HEK293 (cell line): ENCODE results near the gene LIN7A.

ENCODE experiments used
- CTCF ChIA-PET: fragments of 350-600 bp; formaldehyde crosslinking; extraction: SDS; loops from one replicate; lab custom pipeline; 2021; ENCODE audit warnings: antibody characterized with exemption; lab: Yijun Ruan, JAX
- POLR2A ChIA-PET: fragments of 300-600 bp; formaldehyde crosslinking; extraction: SDS; loops from one replicate; lab custom pipeline; 2020; ENCODE audit warnings: antibody characterized with exemption, inconsistent platforms; lab: Yijun Ruan, JAX
- H3K27ac ChIP-seq: fragments of 200-500 bp; sonication (Bioruptor generic); 2 replicates; pipeline ENCODE4 v1.5.1; 2014; ENCODE audit warnings: low read depth, low read length, control low read depth, inconsistent platforms; ENCODE audit errors: extremely low read depth
- H3K36me3 ChIP-seq, 2 experiments: fragments of 200-500 bp in 1 of 2; sonication (Bioruptor generic) in 1 of 2; 1 replicate in 1 of 2; 2 replicates in 1 of 2; pipeline ENCODE4 v1.5.1; 2014 to 2017; ENCODE audit warnings: inconsistent platforms in 2 of 2, low read length in 2 of 2; ENCODE audit not compliant: control insufficient read depth in 2 of 2, insufficient read depth in 1 of 2
- H3K4me1 ChIP-seq: fragments of 200-500 bp; sonication (Bioruptor generic); 2 replicates; pipeline ENCODE4 v1.5.1; 2014; ENCODE audit warnings: mild to moderate bottlenecking, low read length, inconsistent platforms; ENCODE audit not compliant: control insufficient read depth, insufficient read depth
- H3K4me3 ChIP-seq: 2 replicates; pipeline ENCODE4 v1.5.1; 2011; ENCODE audit warnings: low read depth, mild to moderate bottlenecking, control low read depth, low read length, moderate library complexity
- H3K9me3 ChIP-seq: fragments of 200-500 bp; sonication (Bioruptor generic); 2 replicates; pipeline ENCODE4 v1.5.1; 2014; ENCODE audit warnings: low read depth, low read length, inconsistent platforms; ENCODE audit not compliant: control insufficient read depth, insufficient read depth
- FEZF1 ChIP-seq: fragments of 450-650 bp; formaldehyde crosslinking; IDR thresholded peaks from 2 replicates; pipeline ENCODE4 v1.5.1; 2016; ENCODE audit warnings: missing biosample characterization, missing genetic modification characterization
- ZBTB7A ChIP-seq: fragments of 450-650 bp; formaldehyde crosslinking; IDR thresholded peaks from 2 replicates; pipeline ENCODE4 v1.5.1; 2016; ENCODE audit warnings: low read depth, missing biosample characterization, missing genetic modification characterization
- ZNF211 ChIP-seq: fragments of 450-650 bp; formaldehyde crosslinking; IDR thresholded peaks from 2 replicates; pipeline ENCODE4 v1.5.1; 2016; ENCODE audit warnings: low read depth, missing biosample characterization, missing genetic modification characterization
- ZNF239 ChIP-seq: fragments of 450-650 bp; formaldehyde crosslinking; IDR thresholded peaks from 2 replicates; pipeline ENCODE4 v1.5.1; 2016; ENCODE audit warnings: missing biosample characterization, missing genetic modification characterization
- ZNF280C ChIP-seq: fragments of 450-650 bp; formaldehyde crosslinking; IDR thresholded peaks from 2 replicates; pipeline ENCODE4 v1.5.1; 2016; ENCODE audit warnings: missing biosample characterization, missing genetic modification characterization
- ZNF449 ChIP-seq: fragments of 450-650 bp; formaldehyde crosslinking; IDR thresholded peaks from 2 replicates; pipeline ENCODE4 v1.5.1; 2017; ENCODE audit warnings: missing biosample characterization, mild to moderate bottlenecking, missing genetic modification characterization, moderate library complexity
- ZNF529 ChIP-seq: fragments of 450-650 bp; formaldehyde crosslinking; IDR thresholded peaks from 2 replicates; pipeline ENCODE4 v1.5.1; 2017; ENCODE audit warnings: missing genetic modification characterization, missing biosample characterization; ENCODE audit not compliant: insufficient replicate concordance
- ZNF610 ChIP-seq: fragments of 450-650 bp; formaldehyde crosslinking; IDR thresholded peaks from 2 replicates; pipeline ENCODE4 v1.5.1; 2016; ENCODE audit warnings: missing biosample characterization, missing genetic modification characterization, borderline replicate concordance
- ZNF677 ChIP-seq: fragments of 450-650 bp; IDR thresholded peaks from 2 replicates; pipeline ENCODE4 v1.5.0; 2018; ENCODE audit warnings: missing biosample characterization, mild to moderate bottlenecking, missing genetic modification characterization, moderate library complexity
- ZNF707 ChIP-seq: fragments of 450-650 bp; formaldehyde crosslinking; IDR thresholded peaks from 2 replicates; pipeline ENCODE4 v1.5.1; 2016; ENCODE audit warnings: missing biosample characterization, missing genetic modification characterization
- ZNF792 ChIP-seq: fragments of 450-650 bp; formaldehyde crosslinking; IDR thresholded peaks from 2 replicates; pipeline ENCODE4 v1.5.1; 2016; ENCODE audit warnings: missing biosample characterization, missing genetic modification characterization
- ZNF837 ChIP-seq: fragments of 450-650 bp; formaldehyde crosslinking; IDR thresholded peaks from 2 replicates; pipeline ENCODE4 v1.5.1; 2016; ENCODE audit warnings: missing biosample characterization, missing genetic modification characterization
- TF ChIP-seq, protein P1 (sequence below): fragments of 450-650 bp; formaldehyde crosslinking; IDR thresholded peaks from 2 replicates; pipeline ENCODE4 v1.5.1; 2016; ENCODE audit warnings: missing biosample characterization, missing genetic modification characterization
- TF ChIP-seq, protein P2 (sequence below): fragments of 450-650 bp; formaldehyde crosslinking; IDR thresholded peaks from 2 replicates; pipeline ENCODE4 v1.5.1; 2016; ENCODE audit warnings: missing biosample characterization, missing genetic modification characterization
- TF ChIP-seq, protein P3 (sequence below): IDR thresholded peaks from 2 replicates; pipeline ENCODE4 v1.6.1; 2011; ENCODE audit warnings: mild to moderate bottlenecking, low read depth, low read length, borderline replicate concordance
- TF ChIP-seq, protein P4 (sequence below): fragments of 450-650 bp; formaldehyde crosslinking; conservative IDR thresholded peaks from 2 replicates; pipeline ENCODE4 v1.5.1; 2016; ENCODE audit warnings: low read depth, missing biosample characterization, missing genetic modification characterization

The LIN7A gene

DNA sequence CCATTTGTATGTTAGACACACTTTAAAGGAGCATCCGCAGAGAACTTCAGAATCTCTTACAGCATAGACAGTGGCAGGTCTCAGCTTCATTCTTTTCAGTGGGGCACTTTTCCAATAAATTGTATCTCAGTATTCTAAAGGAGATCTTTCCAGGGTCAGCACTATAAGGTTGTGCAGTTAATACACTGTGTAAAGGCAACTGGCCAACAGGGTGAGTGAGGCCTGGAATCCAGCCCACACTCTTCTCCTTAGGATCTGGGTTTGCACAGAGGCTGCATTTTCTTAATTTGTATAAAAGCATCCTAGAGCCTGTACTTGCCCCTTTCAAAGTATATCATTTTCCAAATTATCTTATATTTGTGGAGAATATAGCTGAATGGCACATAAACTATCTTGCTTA, 126.9 kb downstream of the LIN7A start (continued):
- no peak for TF ChIP-seq ZNF280C (tag by site-specific recombination)
- no peak for TF ChIP-seq ZNF211
- TF ChIP-seq ZNF707 (tag by site-specific recombination) = no peak
- TF ChIP-seq FEZF1 (tag by site-specific recombination) = no peak
- no peak for TF ChIP-seq ZNF610 (tag by site-specific recombination)
- TF ChIP-seq ZNF677 (tag by site-specific recombination) = no peak
- TF ChIP-seq, all 188 proteins: peak for 0

DNA sequence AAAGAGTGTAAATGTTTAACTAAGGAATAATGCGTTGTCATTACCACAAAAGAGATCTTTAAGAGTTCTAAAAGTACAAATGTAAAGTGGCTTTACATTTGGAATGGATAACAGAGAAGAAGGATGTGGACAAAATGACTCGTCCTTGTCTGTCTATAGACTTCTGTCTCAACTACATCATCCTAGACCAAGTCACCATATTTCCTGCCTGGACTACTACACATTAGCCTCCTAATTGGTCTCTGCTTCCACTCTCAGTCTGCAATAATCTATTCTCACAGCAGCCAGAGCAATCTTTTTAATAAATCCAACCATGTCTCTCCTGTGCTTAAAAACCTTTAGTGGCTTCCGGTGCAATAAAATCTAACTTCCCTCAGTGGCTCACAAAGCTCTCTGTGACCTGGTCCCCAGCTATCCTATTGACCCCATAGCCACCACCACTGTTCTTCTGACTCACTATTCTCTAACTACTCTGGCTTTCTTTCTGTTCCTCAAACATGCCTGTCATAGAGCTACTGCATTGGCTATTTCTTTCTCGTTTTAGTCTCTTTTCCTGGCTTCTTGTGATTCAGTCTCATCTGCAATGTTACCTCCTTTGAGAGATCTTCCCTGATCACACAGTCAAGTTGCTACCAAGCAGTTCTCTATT, 130.0 kb downstream of the LIN7A start:
- POLR2A ChIA-PET = no interaction called here
- CTCF ChIA-PET = no interaction called here

GRCh38 chr12:80805106-80805505, 132.6 kb downstream of the LIN7A start:
- CTCF ChIA-PET = no interaction called here
- Histone ChIP-seq H3K4me1 (no peaks in the 10 kb centered on the region), H3K36me3 (peaks cover 0 to 2% of the 10 kb centered on the region in 2 experiments; a peak in 1 of 3 replicates), H3K27ac (no peak overlapping the region), H3K9me3 (no peaks in the 10 kb centered on the region), H3K4me3 (no peak overlapping the region)
- POLR2A ChIA-PET = no interaction called here
- TF ChIP-seq, protein P1, sequence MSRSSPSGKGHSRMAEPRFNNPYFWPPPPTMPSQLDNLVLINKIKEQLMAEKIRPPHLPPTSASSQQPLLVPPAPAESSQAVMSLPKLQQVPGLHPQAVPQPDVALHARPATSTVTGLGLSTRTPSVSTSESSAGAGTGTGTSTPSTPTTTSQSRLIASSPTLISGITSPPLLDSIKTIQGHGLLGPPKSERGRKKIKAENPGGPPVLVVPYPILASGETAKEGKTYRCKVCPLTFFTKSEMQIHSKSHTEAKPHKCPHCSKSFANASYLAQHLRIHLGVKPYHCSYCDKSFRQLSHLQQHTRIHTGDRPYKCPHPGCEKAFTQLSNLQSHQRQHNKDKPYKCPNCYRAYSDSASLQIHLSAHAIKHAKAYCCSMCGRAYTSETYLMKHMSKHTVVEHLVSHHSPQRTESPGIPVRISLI = no peak
- TF ChIP-seq, protein P2, sequence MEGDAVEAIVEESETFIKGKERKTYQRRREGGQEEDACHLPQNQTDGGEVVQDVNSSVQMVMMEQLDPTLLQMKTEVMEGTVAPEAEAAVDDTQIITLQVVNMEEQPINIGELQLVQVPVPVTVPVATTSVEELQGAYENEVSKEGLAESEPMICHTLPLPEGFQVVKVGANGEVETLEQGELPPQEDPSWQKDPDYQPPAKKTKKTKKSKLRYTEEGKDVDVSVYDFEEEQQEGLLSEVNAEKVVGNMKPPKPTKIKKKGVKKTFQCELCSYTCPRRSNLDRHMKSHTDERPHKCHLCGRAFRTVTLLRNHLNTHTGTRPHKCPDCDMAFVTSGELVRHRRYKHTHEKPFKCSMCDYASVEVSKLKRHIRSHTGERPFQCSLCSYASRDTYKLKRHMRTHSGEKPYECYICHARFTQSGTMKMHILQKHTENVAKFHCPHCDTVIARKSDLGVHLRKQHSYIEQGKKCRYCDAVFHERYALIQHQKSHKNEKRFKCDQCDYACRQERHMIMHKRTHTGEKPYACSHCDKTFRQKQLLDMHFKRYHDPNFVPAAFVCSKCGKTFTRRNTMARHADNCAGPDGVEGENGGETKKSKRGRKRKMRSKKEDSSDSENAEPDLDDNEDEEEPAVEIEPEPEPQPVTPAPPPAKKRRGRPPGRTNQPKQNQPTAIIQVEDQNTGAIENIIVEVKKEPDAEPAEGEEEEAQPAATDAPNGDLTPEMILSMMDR = no peak
- TF ChIP-seq ZNF837 (tag by site-specific recombination) (no peak), ZNF449 (tag by site-specific recombination) (no peak), ZBTB7A (tag by site-specific recombination) (no peak)
- TF ChIP-seq, protein P3, sequence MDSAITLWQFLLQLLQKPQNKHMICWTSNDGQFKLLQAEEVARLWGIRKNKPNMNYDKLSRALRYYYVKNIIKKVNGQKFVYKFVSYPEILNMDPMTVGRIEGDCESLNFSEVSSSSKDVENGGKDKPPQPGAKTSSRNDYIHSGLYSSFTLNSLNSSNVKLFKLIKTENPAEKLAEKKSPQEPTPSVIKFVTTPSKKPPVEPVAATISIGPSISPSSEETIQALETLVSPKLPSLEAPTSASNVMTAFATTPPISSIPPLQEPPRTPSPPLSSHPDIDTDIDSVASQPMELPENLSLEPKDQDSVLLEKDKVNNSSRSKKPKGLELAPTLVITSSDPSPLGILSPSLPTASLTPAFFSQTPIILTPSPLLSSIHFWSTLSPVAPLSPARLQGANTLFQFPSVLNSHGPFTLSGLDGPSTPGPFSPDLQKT = no peak

More for the DNA sequence above, 130.0 kb downstream of the LIN7A start:
- TF ChIP-seq ZNF792 (tag by site-specific recombination) (no peak), ZNF529 (no peak), ZNF239 (tag by site-specific recombination) (no peak)
- TF ChIP-seq, protein P2 = no peak
- TF ChIP-seq, protein P4, sequence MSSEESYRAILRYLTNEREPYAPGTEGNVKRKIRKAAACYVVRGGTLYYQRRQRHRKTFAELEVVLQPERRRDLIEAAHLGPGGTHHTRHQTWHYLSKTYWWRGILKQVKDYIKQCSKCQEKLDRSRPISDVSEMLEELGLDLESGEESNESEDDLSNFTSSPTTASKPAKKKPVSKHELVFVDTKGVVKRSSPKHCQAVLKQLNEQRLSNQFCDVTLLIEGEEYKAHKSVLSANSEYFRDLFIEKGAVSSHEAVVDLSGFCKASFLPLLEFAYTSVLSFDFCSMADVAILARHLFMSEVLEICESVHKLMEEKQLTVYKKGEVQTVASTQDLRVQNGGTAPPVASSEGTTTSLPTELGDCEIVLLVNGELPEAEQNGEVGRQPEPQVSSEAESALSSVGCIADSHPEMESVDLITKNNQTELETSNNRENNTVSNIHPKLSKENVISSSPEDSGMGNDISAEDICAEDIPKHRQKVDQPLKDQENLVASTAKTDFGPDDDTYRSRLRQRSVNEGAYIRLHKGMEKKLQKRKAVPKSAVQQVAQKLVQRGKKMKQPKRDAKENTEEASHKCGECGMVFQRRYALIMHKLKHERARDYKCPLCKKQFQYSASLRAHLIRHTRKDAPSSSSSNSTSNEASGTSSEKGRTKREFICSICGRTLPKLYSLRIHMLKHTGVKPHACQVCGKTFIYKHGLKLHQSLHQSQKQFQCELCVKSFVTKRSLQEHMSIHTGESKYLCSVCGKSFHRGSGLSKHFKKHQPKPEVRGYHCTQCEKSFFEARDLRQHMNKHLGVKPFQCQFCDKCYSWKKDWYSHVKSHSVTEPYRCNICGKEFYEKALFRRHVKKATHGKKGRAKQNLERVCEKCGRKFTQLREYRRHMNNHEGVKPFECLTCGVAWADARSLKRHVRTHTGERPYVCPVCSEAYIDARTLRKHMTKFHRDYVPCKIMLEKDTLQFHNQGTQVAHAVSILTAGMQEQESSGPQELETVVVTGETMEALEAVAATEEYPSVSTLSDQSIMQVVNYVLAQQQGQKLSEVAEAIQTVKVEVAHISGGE (tag by site-specific recombination) = no peak
- TF ChIP-seq, all 188 proteins: peak for 0
- Histone ChIP-seq H3K4me1 (no peaks in the 10 kb centered on the region), H3K4me3 (no peak overlapping the region), H3K36me3 (peaks cover 0 to 8% of the 10 kb centered on the region in 2 experiments; a peak in 1 of 3 replicates), H3K27ac (no peak overlapping the region), H3K9me3 (no peaks in the 10 kb centered on the region)
